ENCODE results near the gene P2RX2. TPM values are rescaled to one million over a fixed set of nuclear protein-coding genes. Genes with fewer than 3 reads are reported as not detected.

The P2RX2 gene
- total RNA-seq, 4 donors from 2014 or later = 0.47 to 3.9 (median 3.3) TPM

DNA sequence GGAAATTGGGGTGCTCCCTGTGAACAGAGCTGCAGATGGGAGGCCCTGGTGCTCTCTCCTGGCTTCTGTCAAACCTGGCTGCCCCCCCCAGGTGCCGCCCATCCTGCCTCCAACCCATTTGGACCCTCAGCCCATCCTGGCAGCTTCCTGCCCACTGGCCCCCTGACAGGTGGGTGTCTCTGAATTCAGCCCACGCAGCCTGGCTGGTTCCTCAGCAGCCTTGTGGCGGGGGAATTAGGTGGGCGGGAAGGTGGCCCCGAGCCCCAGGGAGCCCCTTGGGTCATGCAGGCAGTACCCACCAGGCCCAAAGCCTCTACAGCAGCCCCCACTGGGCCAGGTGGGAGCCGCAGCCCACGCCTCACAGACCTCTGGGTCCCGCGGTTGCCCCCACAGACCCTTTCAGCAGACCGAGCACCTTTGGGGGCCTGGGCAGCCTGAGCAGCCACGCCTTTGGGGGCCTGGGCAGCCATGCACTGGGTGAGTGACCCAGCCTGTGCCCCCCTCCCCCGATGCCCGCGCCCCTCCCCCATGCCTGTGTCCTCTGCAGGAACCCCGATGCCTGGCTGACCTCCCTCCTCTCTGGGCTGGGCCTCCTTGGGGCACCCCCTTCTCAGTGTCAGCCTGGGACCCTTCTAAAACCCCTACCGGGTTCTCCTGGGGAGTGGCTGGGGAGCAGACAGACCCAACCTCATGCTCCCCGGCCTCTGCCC lies 37.1 kb upstream of the P2RX2 start:
- TF ChIP-seq, protein P1, sequence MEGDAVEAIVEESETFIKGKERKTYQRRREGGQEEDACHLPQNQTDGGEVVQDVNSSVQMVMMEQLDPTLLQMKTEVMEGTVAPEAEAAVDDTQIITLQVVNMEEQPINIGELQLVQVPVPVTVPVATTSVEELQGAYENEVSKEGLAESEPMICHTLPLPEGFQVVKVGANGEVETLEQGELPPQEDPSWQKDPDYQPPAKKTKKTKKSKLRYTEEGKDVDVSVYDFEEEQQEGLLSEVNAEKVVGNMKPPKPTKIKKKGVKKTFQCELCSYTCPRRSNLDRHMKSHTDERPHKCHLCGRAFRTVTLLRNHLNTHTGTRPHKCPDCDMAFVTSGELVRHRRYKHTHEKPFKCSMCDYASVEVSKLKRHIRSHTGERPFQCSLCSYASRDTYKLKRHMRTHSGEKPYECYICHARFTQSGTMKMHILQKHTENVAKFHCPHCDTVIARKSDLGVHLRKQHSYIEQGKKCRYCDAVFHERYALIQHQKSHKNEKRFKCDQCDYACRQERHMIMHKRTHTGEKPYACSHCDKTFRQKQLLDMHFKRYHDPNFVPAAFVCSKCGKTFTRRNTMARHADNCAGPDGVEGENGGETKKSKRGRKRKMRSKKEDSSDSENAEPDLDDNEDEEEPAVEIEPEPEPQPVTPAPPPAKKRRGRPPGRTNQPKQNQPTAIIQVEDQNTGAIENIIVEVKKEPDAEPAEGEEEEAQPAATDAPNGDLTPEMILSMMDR (IDR thresholded peaks at IDR 0.05) = no peak
- TF ChIP-seq POLR2A (IDR thresholded peaks at IDR 0.05) = no peak
- TF ChIP-seq EP300 (IDR thresholded peaks at IDR 0.05) = no peak
- TF ChIP-seq POLR2AphosphoS5 (IDR thresholded peaks at IDR 0.05) = no peak
- peaks cover 0 to 35% (median 0%) of the 10 kb centered on the region in 3 donors for H3K4me1 ChIP-seq
- WGBS, 2 donors (ENCODE audit: low coverage in 1 of 2) = 100% methylated on average over 1 of the region's 17 CpGs; no CpG with 5 or more reads in 1 of the 2 donors
- peaks cover 0 to 75% of the 10 kb centered on the region in 2 donors for H3K36me3 ChIP-seq
- peak overlapping the region in 3 of 4 donors; percentile 63 to 77 (median 74) for H3K27ac ChIP-seq
- H3K27me3 ChIP-seq = no peaks in the 10 kb centered on the region
- no peaks in the 10 kb centered on the region for H3K9me3 ChIP-seq
- no peak for ATAC-seq
- H3K4me3 ChIP-seq = peak overlapping the region in 1 of 2 donors; percentile 48

DNA sequence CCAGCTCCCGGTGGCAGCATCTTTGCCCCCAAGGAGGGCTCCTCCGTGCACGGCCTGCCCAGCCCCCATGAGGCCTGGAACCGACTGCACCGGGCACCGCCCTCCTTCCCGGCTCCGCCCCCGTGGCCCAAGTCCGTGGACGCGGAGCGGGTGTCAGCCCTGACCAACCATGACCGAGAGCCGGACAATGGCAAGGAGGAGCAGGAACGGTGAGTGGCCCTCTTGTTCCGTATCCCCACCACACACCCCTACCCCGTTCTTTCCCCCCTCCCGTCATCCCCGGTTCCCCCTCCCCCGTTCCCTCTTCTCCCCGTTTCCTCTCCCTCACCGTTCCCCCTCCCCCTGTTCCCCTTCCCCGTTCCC lies 36.5 kb upstream of the P2RX2 start:
- peaks cover 0 to 70% of the 10 kb centered on the region in 2 donors for H3K36me3 ChIP-seq
- peak overlapping the region; percentile 20 to 48 for H3K4me3 ChIP-seq
- H3K9me3 ChIP-seq = no peaks in the 10 kb centered on the region
- 20% methylated on average over 9 of the region's 24 CpGs; no CpG with 5 or more reads in 1 of the 2 donors for whole genome bisulfite sequencing, 2 donors (ENCODE audit: low coverage in 1 of 2)
- H3K4me1 ChIP-seq = peaks cover 0 to 35% (median 0%) of the 10 kb centered on the region in 3 donors
- TF ChIP-seq, protein P1 (IDR thresholded peaks at IDR 0.05) = no peak
- TF ChIP-seq POLR2AphosphoS5 (IDR thresholded peaks at IDR 0.05) (no peak), EP300 (IDR thresholded peaks at IDR 0.05) (no peak), POLR2A (IDR thresholded peaks at IDR 0.05) (no peak)
- ATAC-seq = peak; percentile 62
- peak overlapping the region in 3 of 4 donors; percentile 63 to 77 (median 74) for H3K27ac ChIP-seq
- no peaks in the 10 kb centered on the region for H3K27me3 ChIP-seq

DNA sequence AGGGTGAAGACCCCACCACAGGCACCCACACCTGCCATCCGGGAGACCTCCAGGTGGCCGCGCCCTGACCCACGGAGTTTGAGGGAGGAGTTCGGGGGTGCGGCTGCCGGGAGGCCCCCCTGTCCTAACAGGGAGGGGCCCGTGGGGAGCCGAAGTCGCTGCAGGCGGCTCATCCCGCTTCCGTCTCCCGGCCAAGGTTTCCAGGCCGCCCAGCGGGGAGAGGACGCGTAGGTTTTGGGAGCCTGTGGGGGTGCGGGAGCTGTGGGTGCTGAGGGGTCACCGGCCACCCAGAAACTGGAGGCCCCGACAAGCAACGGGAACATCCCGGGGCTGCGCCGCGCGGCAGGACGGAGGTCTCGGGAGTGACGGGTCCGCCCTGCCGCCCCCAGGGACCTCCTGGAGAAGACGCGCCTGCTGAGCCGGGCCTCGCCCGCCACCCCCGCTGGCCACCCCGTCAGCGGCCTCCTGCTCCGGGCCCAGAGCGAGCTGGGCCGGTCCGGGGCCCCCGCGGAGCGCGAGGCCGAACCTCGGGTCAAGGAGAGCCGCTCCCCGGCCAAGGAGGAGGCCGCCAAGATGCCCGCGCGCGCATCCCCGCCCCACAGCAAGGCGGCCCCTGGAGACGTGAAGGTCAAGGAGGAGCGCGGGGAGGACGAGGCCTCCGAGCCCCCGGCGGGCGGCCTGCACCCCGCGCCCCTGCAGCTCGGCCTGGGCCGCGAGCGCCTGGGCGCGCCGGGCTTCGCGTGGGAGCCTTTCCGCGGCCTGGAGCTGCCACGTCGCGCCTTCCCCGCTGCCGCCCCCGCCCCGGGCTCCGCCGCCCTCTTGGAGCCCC lies 35.8 kb upstream of the P2RX2 start:
- peaks cover 0 to 62% of the 10 kb centered on the region in 2 donors for H3K36me3 ChIP-seq
- peak overlapping the region; percentile 15 to 77 (median 68) for H3K27ac ChIP-seq
- no peaks in the 10 kb centered on the region for H3K27me3 ChIP-seq
- TF ChIP-seq, protein P1 (IDR thresholded peaks at IDR 0.05) = no peak
- TF ChIP-seq EP300 (IDR thresholded peaks at IDR 0.05) = no peak
- TF ChIP-seq POLR2AphosphoS5 (IDR thresholded peaks at IDR 0.05) = no peak
- no peak for TF ChIP-seq POLR2A (IDR thresholded peaks at IDR 0.05)
- peaks cover 0 to 35% (median 0%) of the 10 kb centered on the region in 3 donors for H3K4me1 ChIP-seq
- ATAC-seq = no peak
- peak overlapping the region; percentile 20 to 48 for H3K4me3 ChIP-seq
- H3K9me3 ChIP-seq = no peaks in the 10 kb centered on the region
- no CpG with 5 or more reads among the region's 89 CpGs for WGBS, 2 donors (ENCODE audit: low coverage in 1 of 2)

DNA sequence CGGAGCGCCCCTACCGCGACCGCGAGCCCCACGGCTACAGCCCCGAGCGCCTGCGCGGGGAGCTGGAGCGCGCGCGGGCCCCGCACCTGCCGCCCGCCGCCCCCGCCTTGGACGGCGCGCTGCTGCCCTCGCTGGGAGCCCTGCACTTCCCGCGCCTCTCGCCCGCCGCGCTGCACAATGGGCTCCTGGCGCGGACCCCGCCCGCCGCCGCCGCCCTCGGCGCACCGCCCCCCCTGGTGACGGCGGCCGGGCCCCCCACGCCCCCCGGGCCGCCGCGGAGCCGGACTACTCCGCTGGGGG lies 35.2 kb upstream of the P2RX2 start:
- peak overlapping the region in 1 of 2 donors; percentile 48 for H3K4me3 ChIP-seq
- H3K27ac ChIP-seq = peak overlapping the region in 3 of 4 donors; percentile 63 to 77 (median 74)
- TF ChIP-seq POLR2AphosphoS5 (IDR thresholded peaks at IDR 0.05) (no peak), POLR2A (IDR thresholded peaks at IDR 0.05) (no peak), EP300 (IDR thresholded peaks at IDR 0.05) (no peak)
- TF ChIP-seq, protein P1 (IDR thresholded peaks at IDR 0.05) = no peak
- H3K4me1 ChIP-seq = peaks cover 0 to 33% (median 0%) of the 10 kb centered on the region in 3 donors
- no peak for ATAC-seq
- no peaks in the 10 kb centered on the region for H3K27me3 ChIP-seq
- no peaks in the 10 kb centered on the region for H3K9me3 ChIP-seq
- peaks cover 0 to 56% of the 10 kb centered on the region in 2 donors for H3K36me3 ChIP-seq
- WGBS, 2 donors (ENCODE audit: low coverage in 1 of 2) = no CpG with 5 or more reads among the region's 50 CpGs
